Stimulated activated CD4-positive, alpha-beta T cell treated with anti-CD3 and anti-CD28 coated beads, Interleukin-15, amount 100 ng/mL, for 1 hour (primary cell): ENCODE data around the gene GSPT2.
A peak's percentile ranks its signal among the peaks of the same experiment; 100 is the strongest.
"Not testable (repeated sequence)": the region's sequence is repeated elsewhere in the genome, so short reads cannot be mapped to it uniquely, and the experiment has no call there.

Experiments
- DNase-seq, 2 donors: peaks; one replicate each; pipeline ENCODE4 v3.0.0-alpha.2; 2020; ENCODE audit warnings: low read depth in 1 of 2, low spot score in 1 of 2

The GSPT2 gene

GRCh38 chrX:51743179-51743957, at the start of gene GSPT2:
GSPT2 (plus strand) TSS chrX:51743442; CDS start chrX:51743627, 185 bp downstream.
- peak; percentile 7 to 23 for DNase-seq

- no peak for DNase-seq
Measured at GRCh38 chrX:51694254-51694653, 49.0 kb upstream of the GSPT2 start.

GRCh38 chrX:51697397-51697796, 45.8 kb upstream of the GSPT2 start:
- DNase-seq: no peak

GRCh38 chrX:51710277-51711164, 32.7 kb upstream of the GSPT2 start, which contains the start of gene CENPVL1:
CENPVL1 (plus strand) TSS chrX:51710512; CDS start chrX:51710512, 0 bp downstream.
- DNase-seq: not testable (repeated sequence)

GRCh38 chrX:51712943-51713647, 30.1 kb upstream of the GSPT2 start:
- DNase-seq: not testable (repeated sequence)

GRCh38 chrX:51728202-51728601, 15.0 kb upstream of the GSPT2 start:
- no peak for DNase-seq

GRCh38 chrX:51737091-51737490, 6.2 kb upstream of the GSPT2 start:
- no peak for DNase-seq

- DNase-seq: no peak
Measured at GRCh38 chrX:51742586-51742985, 656 bp upstream of the GSPT2 start.

- no peak for DNase-seq
Measured at GRCh38 chrX:51747671-51748070, 4.4 kb downstream of the GSPT2 start.

- no peak for DNase-seq
Measured at GRCh38 chrX:51759055-51759839, 16.0 kb downstream of the GSPT2 start.

- no peak for DNase-seq
Measured at GRCh38 chrX:51760657-51761056, 17.4 kb downstream of the GSPT2 start.

GRCh38 chrX:51766546-51766945, 23.3 kb downstream of the GSPT2 start:
- DNase-seq: no peak

- DNase-seq: no peak
Measured at GRCh38 chrX:51776851-51777250, 33.6 kb downstream of the GSPT2 start.

- no peak for DNase-seq
Measured at GRCh38 chrX:51779306-51779705, 36.1 kb downstream of the GSPT2 start.

GRCh38 chrX:51795136-51795535, 51.9 kb downstream of the GSPT2 start:
- no peak for DNase-seq
